SK-N-SH (cell line): ENCODE results near the gene ZC3H7A.

Source experiments
- CTCF ChIP-seq: fragments of 200-600 bp; sonication (generic); IDR thresholded peaks from 2 replicates; pipeline ENCODE4 v1.6.1; 2017; ENCODE audit warnings: antibody characterized with exemption, mild to moderate bottlenecking, moderate library complexity
- EZH2phosphoT487 ChIP-seq: fragments of 200-600 bp; sonication (generic); IDR thresholded peaks from 2 replicates; pipeline ENCODE4 v1.6.1; 2017; ENCODE audit warnings: low read depth, mixed run types, mild to moderate bottlenecking, antibody characterized with exemption, moderate library complexity, borderline replicate concordance
- POLR2AphosphoS5 ChIP-seq: IDR thresholded peaks from 2 replicates; pipeline ENCODE4 v1.6.1; 2012; ENCODE audit warnings: low read depth, low read length
- RAD21 ChIP-seq: IDR thresholded peaks from 2 replicates; pipeline ENCODE4 v1.6.1; 2012; ENCODE audit warnings: mild to moderate bottlenecking, low read length
- RCOR1 ChIP-seq: fragments of 150-350 bp; IDR thresholded peaks from 2 replicates; pipeline ENCODE4 v1.6.1; 2017; ENCODE audit warnings: antibody characterized with exemption, low read length
- RFX5 ChIP-seq: IDR thresholded peaks from 2 replicates; pipeline ENCODE4 v1.6.1; 2012; ENCODE audit warnings: mild to moderate bottlenecking, improper control_type of control experiment, low read length
- SMC3 ChIP-seq: IDR thresholded peaks from 2 replicates; pipeline ENCODE4 v1.6.1; 2012; ENCODE audit warnings: low read depth, low read length, improper control_type of control experiment

- TF ChIP-seq SMC3 (no peak), CTCF (no peak), RCOR1 (no peak), RAD21 (no peak), POLR2AphosphoS5 (no peak), EZH2phosphoT487 (no peak), RFX5 (no peak)
Measured at GRCh38 chr16:11792410-11793241, 4.4 kb downstream of the ZC3H7A start.
